ENCODE measurements around the gene TGFBR1. TPM values are rescaled to one million over a fixed set of nuclear protein-coding genes. Genes with fewer than 3 reads are reported as not detected.

TGFBR1 gene
- total and polyA plus RNA-seq, 10 donors, result 8.9 to 60.8 (median 45.4) TPM

DNA sequence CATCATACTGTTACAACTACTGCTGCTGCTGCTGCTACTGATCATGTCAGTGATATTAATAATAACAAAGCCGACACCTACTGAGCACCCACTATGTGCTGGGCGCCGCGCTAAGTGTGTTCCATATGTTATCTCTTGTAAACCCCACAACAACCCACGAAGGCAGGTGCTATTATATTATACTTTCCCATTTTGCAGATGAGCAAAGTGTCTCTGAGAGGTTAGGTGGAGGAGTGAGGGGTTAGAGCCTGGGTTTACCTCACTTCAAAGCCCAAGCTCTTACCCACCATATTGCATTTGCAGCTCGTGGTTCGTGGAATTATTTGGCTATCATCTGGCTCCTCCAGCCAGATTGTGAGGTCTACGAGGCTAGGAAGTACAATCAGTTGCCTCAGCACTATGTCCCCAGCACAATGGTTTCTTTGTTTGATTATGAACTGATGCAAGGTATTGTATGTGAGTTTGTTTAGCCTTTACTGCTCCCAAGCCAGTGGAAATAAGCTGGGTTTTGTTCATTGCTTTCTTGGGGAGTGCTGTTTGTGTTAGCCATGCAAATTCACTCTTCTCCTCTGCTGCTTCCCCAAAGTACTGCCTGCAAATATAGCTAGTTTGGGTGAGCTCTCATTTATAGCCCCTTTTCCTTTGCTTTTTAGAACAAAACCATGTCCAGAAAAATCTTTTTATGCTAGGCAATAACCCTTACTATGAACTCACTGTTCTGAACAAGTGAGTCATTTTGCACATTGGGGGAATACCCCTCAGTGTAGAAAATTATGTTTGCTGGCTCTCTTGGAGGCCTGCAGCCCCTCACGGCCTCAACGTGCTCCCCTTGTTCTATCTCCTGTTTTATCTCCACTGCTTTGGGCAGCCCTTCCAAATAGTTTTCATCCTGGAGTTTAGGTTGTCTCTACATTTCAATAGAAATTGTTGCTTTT is 68.9 kb downstream of the TGFBR1 start:
- WGBS, 5 donors, result 81 to 89% (median 84%) methylated on average over 10 of the region's 10 CpGs
- no peaks in the 10 kb centered on the region for H3K9me3 ChIP-seq
- H3K27me3 ChIP-seq (replicated peaks in 1 of 7), result no peaks in the 10 kb centered on the region
- no peak overlapping the region for H3K27ac ChIP-seq
- intact Hi-C loops (cut with DNase I; ENCODE audit: low total_unique reads), result no loop called here
- no peak for TF ChIP-seq POLR2A (IDR thresholded peaks at IDR 0.05)
- DNase-seq, result no peak
- no peak overlapping the region for H3K4me3 ChIP-seq
- no peaks in the 10 kb centered on the region for H3K36me3 ChIP-seq
- H3K4me1 ChIP-seq, result no peaks in the 10 kb centered on the region

DNA sequence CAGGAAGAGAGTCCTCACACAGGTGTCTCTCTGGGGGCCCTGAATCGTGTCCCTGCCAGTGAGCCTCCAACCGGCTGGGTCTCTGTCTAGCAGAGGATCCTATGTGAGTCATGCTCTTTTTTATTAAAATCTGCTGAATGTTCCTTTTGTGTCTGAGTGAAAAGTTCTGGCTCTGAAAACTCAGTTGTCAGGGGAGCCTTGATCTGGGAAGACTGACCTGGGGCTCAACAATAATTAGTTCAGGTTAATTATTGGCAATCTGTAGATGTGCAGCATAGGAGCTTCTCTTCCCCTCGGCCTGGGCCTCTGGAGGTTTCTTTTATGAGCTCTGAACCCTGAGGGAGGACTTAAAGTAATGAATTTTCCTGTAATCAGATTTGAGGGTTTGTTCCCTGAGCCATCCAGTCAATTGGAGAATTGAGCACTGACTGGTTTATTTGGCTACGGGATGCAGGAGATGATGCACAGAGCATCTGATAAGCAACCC is 71.7 kb downstream of the TGFBR1 start:
- Histone ChIP-seq H3K27ac (no peak overlapping the region), H3K4me1 (peaks cover 0 to 12% (median 3%) of the 10 kb centered on the region in 6 donors), H3K36me3 (no peaks in the 10 kb centered on the region), H3K9me3 (no peaks in the 10 kb centered on the region), H3K4me3 (no peak overlapping the region), H3K27me3 (replicated peaks in 1 of 7) (no peaks in the 10 kb centered on the region)
- DNase-seq, result no peak
- no peak for TF ChIP-seq POLR2AphosphoS5 (IDR thresholded peaks at IDR 0.05)
- no peak for TF ChIP-seq POLR2A (IDR thresholded peaks at IDR 0.05)
- WGBS, 5 donors, result 79 to 91% (median 83%) methylated on average over 4 of the region's 4 CpGs
- intact Hi-C loops (cut with DNase I; ENCODE audit: low total_unique reads), result no loop called here

GRCh38 chr9:99177576-99178366 is 72.9 kb downstream of the TGFBR1 start:
- intact Hi-C loops (cut with DNase I; ENCODE audit: low total_unique reads), result no loop called here
- Histone ChIP-seq H3K27ac (no peak overlapping the region), H3K9me3 (no peaks in the 10 kb centered on the region), H3K4me1 (peaks cover 0 to 22% (median 9%) of the 10 kb centered on the region in 6 donors), H3K27me3 (replicated peaks in 1 of 7) (no peaks in the 10 kb centered on the region), H3K36me3 (no peaks in the 10 kb centered on the region), H3K4me3 (no peak overlapping the region)
- DNase-seq, result no peak
- no peak for TF ChIP-seq CTCF (IDR thresholded peaks at IDR 0.05 in 8 of 11, conservative IDR thresholded peaks at IDR 0.05 in 3 of 11)
- TF ChIP-seq POLR2A (IDR thresholded peaks at IDR 0.05), result no peak
- no peak for TF ChIP-seq POLR2AphosphoS5 (IDR thresholded peaks at IDR 0.05)
- 86 to 90% (median 89%) methylated on average over 8 of the region's 8 CpGs for WGBS, 5 donors

GRCh38 chr9:99178912-99179872 is 74.3 kb downstream of the TGFBR1 start:
- DNase-seq, result no peak
- H3K4me3 ChIP-seq, result no peak overlapping the region
- H3K27me3 ChIP-seq (replicated peaks in 1 of 7), result no peaks in the 10 kb centered on the region
- peaks cover 2 to 32% (median 11%) of the 10 kb centered on the region in 6 donors for H3K4me1 ChIP-seq
- no peak for TF ChIP-seq POLR2AphosphoS5 (IDR thresholded peaks at IDR 0.05)
- no peak for TF ChIP-seq CTCF (IDR thresholded peaks at IDR 0.05 in 8 of 11, conservative IDR thresholded peaks at IDR 0.05 in 3 of 11)
- TF ChIP-seq POLR2A (IDR thresholded peaks at IDR 0.05), result no peak
- no peaks in the 10 kb centered on the region for H3K9me3 ChIP-seq
- 85 to 92% (median 91%) methylated on average over 17 of the region's 17 CpGs for WGBS, 5 donors
- intact Hi-C loops (cut with DNase I; ENCODE audit: low total_unique reads), result no loop called here
- no peaks in the 10 kb centered on the region for H3K36me3 ChIP-seq
- H3K27ac ChIP-seq, result no peak overlapping the region
